Liver (tissue), 3 donors: ENCODE measurements around the gene CCDC40.

Experiments used
- EGR1 ChIP-seq, 2 donors: IDR thresholded peaks; 2 replicates each; pipeline ENCODE4 v1.6.1; 2016 to 2018; ENCODE audit warnings: antibody characterized with exemption in 2 of 2, low read depth in 2 of 2
- FOXA1 ChIP-seq: IDR thresholded peaks from 2 replicates; pipeline ENCODE4 v1.6.1; 2016; ENCODE audit warnings: antibody characterized with exemption
- HNF4A ChIP-seq, 2 donors: conservative IDR thresholded peaks; 2 replicates each; pipeline ENCODE4 v1.6.1; 2016; ENCODE audit warnings: antibody characterized with exemption in 2 of 2, mild to moderate bottlenecking in 2 of 2
- RAD21 ChIP-seq, 2 donors: IDR thresholded peaks; 2 replicates each; pipeline ENCODE4 v1.6.1; 2016; ENCODE audit warnings: antibody characterized with exemption in 2 of 2, mild to moderate bottlenecking in 2 of 2
- RXRA ChIP-seq, 2 donors: IDR thresholded peaks; 2 replicates each; pipeline ENCODE4 v1.6.1; 2017 to 2018; ENCODE audit warnings: antibody characterized with exemption in 2 of 2, mild to moderate bottlenecking in 1 of 2
- SP1 ChIP-seq: IDR thresholded peaks from 2 replicates; pipeline ENCODE4 v1.6.1; 2018; ENCODE audit warnings: antibody characterized with exemption, mild to moderate bottlenecking
- TAF1 ChIP-seq: conservative IDR thresholded peaks from 2 replicates; pipeline ENCODE4 v1.6.1; 2016; ENCODE audit warnings: antibody characterized with exemption, mild to moderate bottlenecking
- YY1 ChIP-seq: IDR thresholded peaks from 2 replicates; pipeline ENCODE4 v1.6.1; 2016; ENCODE audit warnings: antibody characterized with exemption, mild to moderate bottlenecking
- TF ChIP-seq, protein P1 (sequence below): fragments of 150-350 bp; IDR thresholded peaks from 2 replicates; pipeline ENCODE4 v1.5.1; 2017; ENCODE audit warnings: improper control_type of control experiment, low read depth, low read length; ENCODE audit not compliant: missing input control
- TF ChIP-seq, protein P2 (sequence below): IDR thresholded peaks from 2 replicates; pipeline ENCODE4 v1.6.1; 2016; ENCODE audit warnings: antibody characterized with exemption
- TF ChIP-seq, protein P3 (sequence below): IDR thresholded peaks from 2 replicates; pipeline ENCODE4 v1.6.1; 2016; ENCODE audit warnings: antibody characterized with exemption
- TF ChIP-seq, protein P4 (sequence below): IDR thresholded peaks from 2 replicates; pipeline ENCODE4 v1.6.1; 2016; ENCODE audit warnings: antibody characterized with exemption, mild to moderate bottlenecking
- donor health status: healthy.
- donor health status: healthy.

DNA sequence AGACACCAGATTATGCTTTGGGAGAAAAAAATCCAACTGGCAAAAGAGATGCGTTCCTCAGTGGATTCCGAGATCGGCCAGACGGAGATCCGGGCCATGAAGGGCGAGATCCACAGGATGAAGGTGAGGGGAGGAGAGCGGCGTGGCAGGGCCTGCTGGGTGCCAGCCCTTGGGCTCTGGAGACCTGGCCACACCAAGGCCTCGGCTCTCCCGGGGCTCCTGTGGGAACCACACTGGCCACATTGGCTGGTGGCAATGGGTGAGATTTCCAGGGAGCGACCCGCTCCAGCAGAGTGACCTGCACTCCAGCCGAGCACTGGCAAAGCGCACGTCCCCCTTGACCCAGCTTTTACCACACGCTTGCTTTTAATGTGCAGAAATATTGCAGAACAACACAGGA, 53.3 kb downstream of the CCDC40 start:
- TF ChIP-seq, protein P1, sequence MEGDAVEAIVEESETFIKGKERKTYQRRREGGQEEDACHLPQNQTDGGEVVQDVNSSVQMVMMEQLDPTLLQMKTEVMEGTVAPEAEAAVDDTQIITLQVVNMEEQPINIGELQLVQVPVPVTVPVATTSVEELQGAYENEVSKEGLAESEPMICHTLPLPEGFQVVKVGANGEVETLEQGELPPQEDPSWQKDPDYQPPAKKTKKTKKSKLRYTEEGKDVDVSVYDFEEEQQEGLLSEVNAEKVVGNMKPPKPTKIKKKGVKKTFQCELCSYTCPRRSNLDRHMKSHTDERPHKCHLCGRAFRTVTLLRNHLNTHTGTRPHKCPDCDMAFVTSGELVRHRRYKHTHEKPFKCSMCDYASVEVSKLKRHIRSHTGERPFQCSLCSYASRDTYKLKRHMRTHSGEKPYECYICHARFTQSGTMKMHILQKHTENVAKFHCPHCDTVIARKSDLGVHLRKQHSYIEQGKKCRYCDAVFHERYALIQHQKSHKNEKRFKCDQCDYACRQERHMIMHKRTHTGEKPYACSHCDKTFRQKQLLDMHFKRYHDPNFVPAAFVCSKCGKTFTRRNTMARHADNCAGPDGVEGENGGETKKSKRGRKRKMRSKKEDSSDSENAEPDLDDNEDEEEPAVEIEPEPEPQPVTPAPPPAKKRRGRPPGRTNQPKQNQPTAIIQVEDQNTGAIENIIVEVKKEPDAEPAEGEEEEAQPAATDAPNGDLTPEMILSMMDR, result no peak
- TF ChIP-seq RXRA (IDR thresholded peaks at IDR 0.05) (no peak), SP1 (no peak), TAF1 (no peak), FOXA1 (no peak), EGR1 (IDR thresholded peaks at IDR 0.05; ENCODE audit: low read depth in 2 of 2) (no peak), RAD21 (IDR thresholded peaks at IDR 0.05) (no peak), HNF4A (conservative IDR thresholded peaks at IDR 0.05) (no peak), YY1 (no peak)
- TF ChIP-seq, protein P2, sequence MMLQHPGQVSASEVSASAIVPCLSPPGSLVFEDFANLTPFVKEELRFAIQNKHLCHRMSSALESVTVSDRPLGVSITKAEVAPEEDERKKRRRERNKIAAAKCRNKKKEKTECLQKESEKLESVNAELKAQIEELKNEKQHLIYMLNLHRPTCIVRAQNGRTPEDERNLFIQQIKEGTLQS, result no peak
- TF ChIP-seq, protein P3, sequence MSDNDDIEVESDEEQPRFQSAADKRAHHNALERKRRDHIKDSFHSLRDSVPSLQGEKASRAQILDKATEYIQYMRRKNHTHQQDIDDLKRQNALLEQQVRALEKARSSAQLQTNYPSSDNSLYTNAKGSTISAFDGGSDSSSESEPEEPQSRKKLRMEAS, result no peak
- TF ChIP-seq, protein P4, sequence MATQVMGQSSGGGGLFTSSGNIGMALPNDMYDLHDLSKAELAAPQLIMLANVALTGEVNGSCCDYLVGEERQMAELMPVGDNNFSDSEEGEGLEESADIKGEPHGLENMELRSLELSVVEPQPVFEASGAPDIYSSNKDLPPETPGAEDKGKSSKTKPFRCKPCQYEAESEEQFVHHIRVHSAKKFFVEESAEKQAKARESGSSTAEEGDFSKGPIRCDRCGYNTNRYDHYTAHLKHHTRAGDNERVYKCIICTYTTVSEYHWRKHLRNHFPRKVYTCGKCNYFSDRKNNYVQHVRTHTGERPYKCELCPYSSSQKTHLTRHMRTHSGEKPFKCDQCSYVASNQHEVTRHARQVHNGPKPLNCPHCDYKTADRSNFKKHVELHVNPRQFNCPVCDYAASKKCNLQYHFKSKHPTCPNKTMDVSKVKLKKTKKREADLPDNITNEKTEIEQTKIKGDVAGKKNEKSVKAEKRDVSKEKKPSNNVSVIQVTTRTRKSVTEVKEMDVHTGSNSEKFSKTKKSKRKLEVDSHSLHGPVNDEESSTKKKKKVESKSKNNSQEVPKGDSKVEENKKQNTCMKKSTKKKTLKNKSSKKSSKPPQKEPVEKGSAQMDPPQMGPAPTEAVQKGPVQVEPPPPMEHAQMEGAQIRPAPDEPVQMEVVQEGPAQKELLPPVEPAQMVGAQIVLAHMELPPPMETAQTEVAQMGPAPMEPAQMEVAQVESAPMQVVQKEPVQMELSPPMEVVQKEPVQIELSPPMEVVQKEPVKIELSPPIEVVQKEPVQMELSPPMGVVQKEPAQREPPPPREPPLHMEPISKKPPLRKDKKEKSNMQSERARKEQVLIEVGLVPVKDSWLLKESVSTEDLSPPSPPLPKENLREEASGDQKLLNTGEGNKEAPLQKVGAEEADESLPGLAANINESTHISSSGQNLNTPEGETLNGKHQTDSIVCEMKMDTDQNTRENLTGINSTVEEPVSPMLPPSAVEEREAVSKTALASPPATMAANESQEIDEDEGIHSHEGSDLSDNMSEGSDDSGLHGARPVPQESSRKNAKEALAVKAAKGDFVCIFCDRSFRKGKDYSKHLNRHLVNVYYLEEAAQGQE, result no peak
